ENCODE measurements around the gene PRKN. TPM values are rescaled to one million over a fixed set of nuclear protein-coding genes. Genes with fewer than 3 reads are reported as not detected.

PRKN gene
- total RNA-seq, 1 donor from 2014 or later = 1.3 TPM

DNA sequence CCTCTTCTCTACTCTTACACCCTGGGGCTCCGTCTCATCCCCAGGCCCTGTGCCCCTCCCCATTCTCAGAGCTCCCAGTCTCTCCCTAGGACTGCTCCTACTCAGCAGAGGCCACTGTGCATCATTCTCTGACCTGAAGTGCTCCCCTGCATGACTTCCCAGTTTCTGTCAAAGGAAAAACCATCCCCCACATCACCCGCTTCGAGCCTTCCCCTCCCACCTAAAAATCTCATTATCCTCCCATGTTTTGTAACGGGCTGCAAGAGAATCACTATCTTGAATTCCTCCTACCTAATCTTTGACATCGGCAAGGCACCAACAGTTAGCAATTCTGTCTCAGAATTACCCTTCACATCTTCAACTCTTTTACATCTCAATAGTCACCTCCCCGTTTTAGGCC is 463.0 kb downstream of the PRKN start:
- TF ChIP-seq EZH2 (IDR thresholded peaks at IDR 0.05; ENCODE audit: insufficient read depth, low read length) = no peak
- TF ChIP-seq, protein P1, sequence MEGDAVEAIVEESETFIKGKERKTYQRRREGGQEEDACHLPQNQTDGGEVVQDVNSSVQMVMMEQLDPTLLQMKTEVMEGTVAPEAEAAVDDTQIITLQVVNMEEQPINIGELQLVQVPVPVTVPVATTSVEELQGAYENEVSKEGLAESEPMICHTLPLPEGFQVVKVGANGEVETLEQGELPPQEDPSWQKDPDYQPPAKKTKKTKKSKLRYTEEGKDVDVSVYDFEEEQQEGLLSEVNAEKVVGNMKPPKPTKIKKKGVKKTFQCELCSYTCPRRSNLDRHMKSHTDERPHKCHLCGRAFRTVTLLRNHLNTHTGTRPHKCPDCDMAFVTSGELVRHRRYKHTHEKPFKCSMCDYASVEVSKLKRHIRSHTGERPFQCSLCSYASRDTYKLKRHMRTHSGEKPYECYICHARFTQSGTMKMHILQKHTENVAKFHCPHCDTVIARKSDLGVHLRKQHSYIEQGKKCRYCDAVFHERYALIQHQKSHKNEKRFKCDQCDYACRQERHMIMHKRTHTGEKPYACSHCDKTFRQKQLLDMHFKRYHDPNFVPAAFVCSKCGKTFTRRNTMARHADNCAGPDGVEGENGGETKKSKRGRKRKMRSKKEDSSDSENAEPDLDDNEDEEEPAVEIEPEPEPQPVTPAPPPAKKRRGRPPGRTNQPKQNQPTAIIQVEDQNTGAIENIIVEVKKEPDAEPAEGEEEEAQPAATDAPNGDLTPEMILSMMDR (IDR thresholded peaks at IDR 0.05; ENCODE audit: insufficient read depth, low read depth, low read length) = no peak
- no peak overlapping the region for H3K27ac Mint-ChIP-seq (ENCODE audit: unreplicated experiment)
- no peaks in the 10 kb centered on the region for H3K9me3 Mint-ChIP-seq (ENCODE audit: unreplicated experiment)
- no peaks in the 10 kb centered on the region for H3K36me3 ChIP-seq (ENCODE audit: insufficient read depth, low read length)
- no peaks in the 10 kb centered on the region for H3K9me3 ChIP-seq (ENCODE audit: insufficient read depth, low read depth, low read length)
- no peaks in the 10 kb centered on the region for H3K4me1 Mint-ChIP-seq (ENCODE audit: low read depth, unreplicated experiment)
- no peak overlapping the region for H3K4me3 ChIP-seq (ENCODE audit: insufficient read depth, low read depth, low read length)
- no peak overlapping the region for H3K4me2 ChIP-seq (ENCODE audit: low read length)
- no peak overlapping the region for H2AFZ ChIP-seq (ENCODE audit: low read depth, low read length)
- H3K4me1 ChIP-seq (ENCODE audit: insufficient read depth, low read length) = no peaks in the 10 kb centered on the region
- H3K4me3 Mint-ChIP-seq (ENCODE audit: unreplicated experiment) = no peak overlapping the region
- no peaks in the 10 kb centered on the region for H3K27me3 ChIP-seq (ENCODE audit: insufficient read depth, low read length)
- no peaks in the 10 kb centered on the region for H3K79me2 ChIP-seq (ENCODE audit: insufficient read depth, low read length)
- H3K36me3 Mint-ChIP-seq (ENCODE audit: low read depth, unreplicated experiment) = no peaks in the 10 kb centered on the region
- H3K9ac ChIP-seq (ENCODE audit: low read length) = no peak overlapping the region
- no peak for DNase-seq (ENCODE audit: low read depth)
- FAIRE-seq = no peak
- H3K27me3 Mint-ChIP-seq (ENCODE audit: low read depth, unreplicated experiment) = no peaks in the 10 kb centered on the region
- H3K27ac ChIP-seq (ENCODE audit: low read depth, low read length) = no peak overlapping the region
- H4K20me1 ChIP-seq (ENCODE audit: insufficient read depth, low read length) = no peaks in the 10 kb centered on the region

DNA sequence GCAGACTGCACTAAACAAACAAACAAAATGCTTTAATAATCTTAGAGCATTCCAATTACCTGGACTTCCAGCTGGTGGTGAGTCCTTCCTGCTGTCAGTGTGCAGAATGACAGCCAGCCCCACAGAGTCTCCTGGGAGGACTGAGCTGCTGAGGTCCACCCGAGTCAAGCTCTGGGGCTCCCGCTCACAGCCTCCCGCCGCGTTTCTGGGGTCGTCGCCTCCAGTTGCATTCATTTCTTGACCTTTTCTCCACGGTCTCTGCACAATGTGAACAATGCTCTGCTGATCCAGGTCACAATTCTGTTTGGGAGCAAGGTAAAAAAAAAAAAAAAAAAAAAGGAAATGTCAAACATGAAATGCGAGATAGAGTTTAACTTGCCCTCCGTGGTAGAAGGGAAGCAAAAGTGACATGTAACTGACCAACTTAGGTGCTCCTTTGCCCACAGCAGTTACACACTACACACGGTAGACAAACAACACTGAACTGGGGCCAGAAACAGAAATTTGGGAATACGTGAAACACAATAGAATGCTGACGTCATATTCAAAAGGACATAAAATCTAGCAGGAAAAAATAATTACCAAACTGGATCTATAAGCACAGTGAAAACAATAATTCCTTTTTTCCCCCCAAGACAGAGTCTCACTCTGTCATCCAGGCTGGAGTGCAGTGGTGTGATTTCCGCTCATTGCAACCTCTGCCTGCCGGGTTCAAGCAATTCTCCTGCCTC is 464.9 kb downstream of the PRKN start:
- Mint-ChIP-seq H3K4me3 (ENCODE audit: unreplicated experiment) (no peak overlapping the region), H3K27ac (ENCODE audit: unreplicated experiment) (no peak overlapping the region), H3K4me1 (ENCODE audit: low read depth, unreplicated experiment) (no peaks in the 10 kb centered on the region), H3K36me3 (ENCODE audit: low read depth, unreplicated experiment) (no peaks in the 10 kb centered on the region), H3K9me3 (ENCODE audit: unreplicated experiment) (no peaks in the 10 kb centered on the region), H3K27me3 (ENCODE audit: low read depth, unreplicated experiment) (no peaks in the 10 kb centered on the region)
- no peak overlapping the region for H3K27ac ChIP-seq (ENCODE audit: low read depth, low read length)
- no peaks in the 10 kb centered on the region for H3K27me3 ChIP-seq (ENCODE audit: insufficient read depth, low read length)
- H4K20me1 ChIP-seq (ENCODE audit: insufficient read depth, low read length) = no peaks in the 10 kb centered on the region
- no peak overlapping the region for H3K4me3 ChIP-seq (ENCODE audit: insufficient read depth, low read depth, low read length)
- no peak overlapping the region for H3K4me2 ChIP-seq (ENCODE audit: low read length)
- no peaks in the 10 kb centered on the region for H3K36me3 ChIP-seq (ENCODE audit: insufficient read depth, low read length)
- H3K9me3 ChIP-seq (ENCODE audit: insufficient read depth, low read depth, low read length) = no peaks in the 10 kb centered on the region
- FAIRE-seq (no peak), DNase-seq (ENCODE audit: low read depth) (no peak)
- H3K79me2 ChIP-seq (ENCODE audit: insufficient read depth, low read length) = no peaks in the 10 kb centered on the region
- TF ChIP-seq EZH2 (IDR thresholded peaks at IDR 0.05; ENCODE audit: insufficient read depth, low read length) = no peak
- TF ChIP-seq, protein P1 (IDR thresholded peaks at IDR 0.05; ENCODE audit: insufficient read depth, low read depth, low read length) = no peak
- no peaks in the 10 kb centered on the region for H3K4me1 ChIP-seq (ENCODE audit: insufficient read depth, low read length)
- H2AFZ ChIP-seq (ENCODE audit: low read depth, low read length) = no peak overlapping the region
- no peak overlapping the region for H3K9ac ChIP-seq (ENCODE audit: low read length)

DNA sequence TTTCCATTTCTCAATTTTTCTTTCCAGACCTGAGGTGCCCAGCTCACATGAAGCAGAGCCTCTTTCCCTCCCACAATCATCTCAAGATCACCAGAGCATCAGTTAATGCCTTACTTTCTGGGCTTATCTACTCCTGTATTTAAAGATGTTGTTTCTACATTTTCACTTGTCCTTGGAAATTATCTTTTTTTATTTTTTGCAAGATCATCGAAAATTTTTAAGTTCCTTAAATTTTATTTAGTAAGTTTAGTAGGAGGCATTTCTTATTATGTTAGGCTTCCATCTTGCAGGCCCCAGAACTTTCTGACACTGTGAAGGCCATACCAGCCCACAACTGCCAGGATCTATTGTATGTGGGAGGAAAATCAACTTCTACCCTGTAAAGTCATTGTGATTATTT is 466.0 kb downstream of the PRKN start:
- Mint-ChIP-seq H3K27me3 (ENCODE audit: low read depth, unreplicated experiment) (no peaks in the 10 kb centered on the region), H3K36me3 (ENCODE audit: low read depth, unreplicated experiment) (no peaks in the 10 kb centered on the region), H3K4me3 (ENCODE audit: unreplicated experiment) (no peak overlapping the region), H3K27ac (ENCODE audit: unreplicated experiment) (no peak overlapping the region), H3K4me1 (ENCODE audit: low read depth, unreplicated experiment) (no peaks in the 10 kb centered on the region), H3K9me3 (ENCODE audit: unreplicated experiment) (no peaks in the 10 kb centered on the region)
- no peaks in the 10 kb centered on the region for H3K27me3 ChIP-seq (ENCODE audit: insufficient read depth, low read length)
- H3K79me2 ChIP-seq (ENCODE audit: insufficient read depth, low read length) = no peaks in the 10 kb centered on the region
- TF ChIP-seq, protein P1 (IDR thresholded peaks at IDR 0.05; ENCODE audit: insufficient read depth, low read depth, low read length) = no peak
- TF ChIP-seq EZH2 (IDR thresholded peaks at IDR 0.05; ENCODE audit: insufficient read depth, low read length) = no peak
- H4K20me1 ChIP-seq (ENCODE audit: insufficient read depth, low read length) = no peaks in the 10 kb centered on the region
- H3K4me1 ChIP-seq (ENCODE audit: insufficient read depth, low read length) = no peaks in the 10 kb centered on the region
- no peaks in the 10 kb centered on the region for H3K9me3 ChIP-seq (ENCODE audit: insufficient read depth, low read depth, low read length)
- H3K9ac ChIP-seq (ENCODE audit: low read length) = no peak overlapping the region
- FAIRE-seq = no peak
- no peak overlapping the region for H3K4me2 ChIP-seq (ENCODE audit: low read length)
- DNase-seq (ENCODE audit: low read depth) = no peak
- no peak overlapping the region for H2AFZ ChIP-seq (ENCODE audit: low read depth, low read length)
- no peak overlapping the region for H3K27ac ChIP-seq (ENCODE audit: low read depth, low read length)
- no peaks in the 10 kb centered on the region for H3K36me3 ChIP-seq (ENCODE audit: insufficient read depth, low read length)
- H3K4me3 ChIP-seq (ENCODE audit: insufficient read depth, low read depth, low read length) = no peak overlapping the region
